Measurements from ENCODE around the gene C11orf42.
"Not testable (repeated sequence)": the region's sequence is repeated elsewhere in the genome, so short reads cannot be mapped to it uniquely, and the experiment has no call there.

C11orf42 gene

GRCh38 chr11:6224421-6224820 is 19.1 kb downstream of the C11orf42 start:
- DNase-seq: no peak

GRCh38 chr11:6225024-6225423 is 19.7 kb downstream of the C11orf42 start:
- peak; percentile 46 for DNase-seq

DNA sequence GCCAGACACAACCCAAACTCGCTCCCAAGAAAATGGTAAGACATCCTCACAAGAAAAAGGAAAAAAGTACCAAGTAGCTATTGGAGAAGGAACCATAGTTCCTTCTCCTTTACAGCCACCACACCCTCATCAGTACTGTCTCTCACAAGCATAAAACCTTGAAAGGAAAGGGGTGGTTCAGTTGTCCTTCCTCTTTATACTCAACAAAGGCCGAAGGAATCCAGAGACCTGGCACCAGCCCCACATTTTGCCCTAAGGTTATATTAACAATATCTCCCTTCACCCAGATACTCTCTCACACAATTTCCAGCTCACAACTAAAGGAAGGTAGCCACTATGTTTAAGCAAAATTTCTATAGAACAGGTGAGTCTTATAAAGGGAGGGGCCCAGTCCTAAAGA is 20.5 kb downstream of the C11orf42 start:
- peak; percentile 55 for DNase-seq

DNA sequence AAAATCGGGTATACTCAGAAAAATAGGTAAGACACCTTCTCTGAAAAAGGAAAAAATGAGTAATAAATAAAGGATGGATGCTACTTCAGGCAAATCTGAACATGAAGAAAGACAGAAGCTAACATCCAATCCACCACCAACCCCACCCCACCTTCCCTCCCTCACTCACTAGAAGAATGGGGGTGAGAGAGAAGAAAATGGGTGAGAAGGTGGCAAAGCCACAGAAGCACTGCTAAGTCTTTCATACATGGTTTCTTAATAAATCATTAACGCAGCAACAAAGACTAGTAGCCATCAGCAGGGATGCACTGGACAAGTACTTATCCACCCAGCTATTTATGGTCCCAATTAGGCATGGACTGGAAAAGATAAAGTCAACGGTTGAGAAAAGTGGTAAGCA is 23.2 kb downstream of the C11orf42 start:
- DNase-seq: no peak

GRCh38 chr11:6229911-6230310 is 24.6 kb downstream of the C11orf42 start:
- DNase-seq: peak; percentile 27

DNA sequence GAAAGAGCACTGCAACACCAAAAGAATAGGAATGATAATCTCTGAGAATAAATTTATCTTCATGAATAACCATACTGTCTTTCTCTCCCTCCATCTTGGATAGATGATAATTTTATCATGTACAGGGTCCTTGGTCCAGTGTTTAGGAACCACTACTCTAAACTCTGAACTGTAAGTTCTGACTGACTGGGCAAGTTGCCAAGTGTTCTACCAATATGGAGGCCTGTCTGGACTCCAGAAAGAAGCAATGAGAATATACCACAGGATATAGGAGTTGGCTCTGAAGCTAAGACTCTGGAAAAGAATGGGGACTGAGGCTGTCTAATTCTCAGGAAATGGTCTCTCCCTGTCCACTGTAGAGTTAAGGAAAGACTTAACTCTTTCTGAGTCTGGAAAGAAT is 27.5 kb downstream of the C11orf42 start:
- peak; percentile 6 for DNase-seq

DNA sequence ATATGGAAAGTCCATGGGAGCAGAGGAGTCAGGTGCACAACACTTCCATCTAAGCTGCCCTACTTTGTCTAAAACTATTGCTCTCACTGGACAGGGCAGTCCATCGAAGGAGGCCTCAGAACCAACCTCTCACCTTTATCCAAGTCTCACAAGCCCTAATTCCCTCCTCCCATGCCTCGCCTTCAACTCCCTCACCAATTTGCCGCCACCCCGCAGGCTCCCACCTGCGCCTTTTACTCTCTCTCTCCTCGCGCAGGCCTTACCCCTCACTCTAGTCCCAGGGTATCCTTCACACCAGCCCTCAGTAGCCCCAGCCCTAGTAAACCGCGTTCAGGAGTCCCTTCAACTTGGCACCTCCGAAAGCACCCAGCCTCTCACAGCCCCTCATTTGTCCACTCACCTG is 28.6 kb downstream of the C11orf42 start:
- peak; percentile 55 for DNase-seq

- DNase-seq: peak; percentile 99
Observed at GRCh38 chr11:6234387-6235107, 29.2 kb downstream of the C11orf42 start, which contains the start of gene FHIP1B. Gene FHIP1B, minus strand, starts transcription at chr11:6234636. Its CDS starts 10,120 bp downstream, at chr11:6224516.

DNA sequence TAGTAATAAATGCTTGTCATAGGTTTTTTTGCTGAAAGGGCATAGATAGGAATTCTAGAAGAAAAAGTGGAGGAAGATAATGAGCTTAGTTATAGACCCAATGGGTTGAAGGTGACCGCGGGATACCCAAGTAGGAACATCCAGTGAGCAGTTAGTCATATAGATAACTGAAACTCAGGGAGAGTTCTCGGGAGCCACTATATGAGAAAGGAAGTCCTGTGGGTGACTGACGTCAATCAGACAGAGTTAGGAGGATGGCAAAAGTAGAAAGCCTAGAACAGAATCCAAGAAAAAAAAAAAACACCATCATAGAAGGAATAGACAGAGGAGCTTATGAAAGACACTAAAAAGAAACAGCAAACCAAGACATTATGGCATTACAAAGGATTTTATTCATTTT is 31.9 kb downstream of the C11orf42 start:
- DNase-seq: no peak

DNA sequence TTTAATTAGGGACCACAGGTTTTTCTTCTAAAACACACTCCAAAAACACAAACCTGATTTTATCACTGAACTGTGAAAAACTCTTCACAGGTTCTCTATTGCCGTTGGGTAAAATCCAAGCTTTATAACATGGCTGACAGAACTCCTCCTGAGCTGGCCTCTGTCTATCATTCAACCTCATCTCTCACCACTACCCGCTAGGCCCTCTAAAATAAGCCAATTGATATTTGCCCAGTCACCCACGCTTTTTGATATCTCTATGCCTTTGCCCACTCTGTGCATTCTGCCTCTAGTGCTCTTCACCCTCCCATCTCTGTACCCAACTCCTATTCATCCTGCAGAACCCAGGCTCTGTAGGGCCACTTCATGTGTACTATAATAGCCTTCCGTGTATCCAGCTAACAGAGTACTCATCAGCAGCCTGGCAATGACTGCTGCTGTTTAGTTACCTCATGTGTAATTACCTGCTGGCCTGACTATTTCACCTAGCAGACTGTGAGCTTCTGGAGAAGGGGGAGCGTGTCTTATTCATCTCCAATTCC is 32.5 kb downstream of the C11orf42 start:
- peak; percentile 11 for DNase-seq

DNA sequence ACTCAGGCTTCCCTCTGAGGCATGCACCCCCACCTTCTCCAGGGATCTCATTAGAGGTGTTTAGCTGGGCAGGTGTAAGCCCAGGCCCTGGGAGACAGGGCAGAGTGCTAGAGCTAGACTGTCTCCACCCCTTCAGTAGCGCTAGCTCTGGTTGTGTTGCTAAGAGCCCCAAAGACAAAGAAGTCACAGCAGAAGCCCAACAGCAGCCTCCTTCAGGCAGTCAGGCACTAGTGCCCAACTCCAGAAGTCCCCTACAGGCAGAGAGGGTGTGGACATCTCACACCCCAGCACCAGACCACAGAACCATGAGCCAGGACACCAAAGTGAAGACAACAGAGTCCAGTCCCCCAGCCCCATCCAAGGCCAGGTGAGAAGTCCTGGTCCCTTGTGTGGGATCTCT is 33.5 kb downstream of the C11orf42 start, which contains the start of gene CNGA4:
TSS of gene CNGA4 (plus strand) at position 188 of the 400 bp plus-strand sequence. CDS start at position 306, 118 bp downstream.
- no peak for DNase-seq

DNA sequence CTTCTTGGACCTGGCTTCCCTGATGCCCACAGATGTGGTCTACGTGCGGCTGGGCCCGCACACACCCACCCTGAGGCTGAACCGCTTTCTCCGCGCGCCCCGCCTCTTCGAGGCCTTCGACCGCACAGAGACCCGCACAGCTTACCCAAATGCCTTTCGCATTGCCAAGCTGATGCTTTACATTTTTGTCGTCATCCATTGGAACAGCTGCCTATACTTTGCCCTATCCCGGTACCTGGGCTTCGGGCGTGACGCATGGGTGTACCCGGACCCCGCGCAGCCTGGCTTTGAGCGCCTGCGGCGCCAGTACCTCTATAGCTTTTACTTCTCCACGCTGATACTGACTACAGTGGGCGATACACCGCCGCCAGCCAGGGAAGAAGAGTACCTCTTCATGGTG is 34.8 kb downstream of the C11orf42 start:
- DNase-seq: no peak

DNA sequence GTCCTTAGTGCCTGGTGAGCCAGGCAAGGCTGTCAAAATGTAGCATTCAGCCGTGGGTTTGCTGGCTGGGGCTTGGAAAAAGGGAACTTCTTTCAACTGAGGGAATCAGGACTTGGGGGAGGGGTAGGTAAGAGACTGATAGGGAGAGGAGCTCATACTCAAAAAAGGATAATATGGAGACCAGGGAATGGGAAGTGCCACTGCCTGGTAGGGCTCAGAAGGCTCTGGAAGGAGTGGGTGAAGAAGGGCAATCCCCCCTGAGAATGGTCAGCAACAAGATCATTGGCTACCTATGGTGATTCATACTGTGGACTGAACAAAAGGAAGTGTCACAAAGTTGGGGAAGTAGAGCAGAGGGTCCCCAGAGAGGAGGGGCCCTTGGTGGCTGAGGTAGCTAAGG is 35.4 kb downstream of the C11orf42 start:
- peak; percentile 63 for DNase-seq

DNA sequence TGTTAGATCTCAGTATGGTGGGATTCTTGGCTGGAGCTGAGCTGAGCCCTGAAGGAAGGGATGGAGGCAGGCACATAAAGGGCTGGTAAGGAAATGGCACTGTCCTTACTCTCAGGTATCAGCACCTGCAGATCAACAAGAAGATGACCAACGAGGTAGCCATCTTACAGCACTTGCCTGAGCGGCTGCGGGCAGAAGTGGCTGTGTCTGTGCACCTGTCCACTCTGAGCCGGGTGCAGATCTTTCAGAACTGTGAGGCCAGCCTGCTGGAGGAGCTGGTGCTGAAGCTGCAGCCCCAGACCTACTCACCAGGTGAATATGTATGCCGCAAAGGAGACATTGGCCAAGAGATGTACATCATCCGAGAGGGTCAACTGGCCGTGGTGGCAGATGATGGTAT is 36.0 kb downstream of the C11orf42 start:
- DNase-seq: no peak

DNA sequence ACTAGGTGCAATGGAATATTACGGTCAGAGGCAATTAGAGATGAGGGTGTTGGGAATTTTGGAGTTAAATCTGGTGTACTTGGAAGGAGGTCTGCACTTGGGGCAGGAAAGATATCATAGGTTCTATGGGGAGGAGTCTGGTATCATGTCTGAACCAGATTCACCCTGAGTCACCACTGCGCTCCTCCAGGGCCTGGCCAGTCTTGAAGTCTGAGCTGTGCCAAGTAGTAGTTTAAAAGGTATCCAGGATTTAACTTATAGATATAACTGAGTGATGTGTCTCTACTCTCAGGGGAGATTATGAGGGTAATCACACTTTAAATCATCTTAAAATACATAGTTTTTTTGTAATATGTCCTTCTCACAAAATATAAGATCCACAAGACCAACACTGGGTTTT is 40.2 kb downstream of the C11orf42 start:
- no peak for DNase-seq

DNA sequence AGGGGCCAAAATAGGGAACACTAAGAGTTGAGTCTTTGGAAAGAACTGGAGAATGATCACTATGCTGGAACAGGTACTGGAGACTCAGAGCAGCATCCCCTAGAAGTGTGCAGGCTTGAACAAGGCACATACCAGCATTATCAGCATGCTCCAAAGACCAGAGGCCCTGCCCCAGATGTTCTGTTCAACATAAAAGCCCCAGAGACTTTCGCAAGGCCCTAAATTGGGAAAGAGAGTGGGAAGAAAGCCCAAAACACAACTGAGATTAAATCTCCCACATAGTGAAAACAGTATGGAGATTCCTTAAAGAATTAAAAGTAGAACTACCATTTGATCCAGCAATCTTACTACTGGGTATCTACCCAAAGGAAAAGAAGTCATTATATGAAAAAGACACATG is 42.9 kb downstream of the C11orf42 start:
- peak; percentile 16 for DNase-seq

DNA sequence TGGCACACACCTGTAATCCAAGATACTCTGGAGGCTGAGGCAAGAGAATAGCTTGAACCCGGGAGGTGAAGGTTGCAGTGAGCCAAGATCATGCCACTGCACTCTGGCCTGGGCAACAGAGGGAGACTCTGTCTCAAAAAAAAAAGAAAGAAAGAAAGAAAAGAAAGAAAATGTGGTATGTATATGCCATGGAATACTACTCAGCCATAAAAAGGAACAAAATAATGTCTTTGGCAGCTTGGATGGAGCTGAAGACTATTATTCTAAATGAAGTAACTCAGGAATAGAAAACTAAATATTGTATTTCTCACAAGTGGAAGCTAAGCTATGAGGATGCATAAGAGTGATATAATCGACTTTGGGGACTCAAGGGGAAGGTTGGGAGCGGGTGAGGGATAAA is 43.5 kb downstream of the C11orf42 start:
- DNase-seq: not testable (repeated sequence)

DNA sequence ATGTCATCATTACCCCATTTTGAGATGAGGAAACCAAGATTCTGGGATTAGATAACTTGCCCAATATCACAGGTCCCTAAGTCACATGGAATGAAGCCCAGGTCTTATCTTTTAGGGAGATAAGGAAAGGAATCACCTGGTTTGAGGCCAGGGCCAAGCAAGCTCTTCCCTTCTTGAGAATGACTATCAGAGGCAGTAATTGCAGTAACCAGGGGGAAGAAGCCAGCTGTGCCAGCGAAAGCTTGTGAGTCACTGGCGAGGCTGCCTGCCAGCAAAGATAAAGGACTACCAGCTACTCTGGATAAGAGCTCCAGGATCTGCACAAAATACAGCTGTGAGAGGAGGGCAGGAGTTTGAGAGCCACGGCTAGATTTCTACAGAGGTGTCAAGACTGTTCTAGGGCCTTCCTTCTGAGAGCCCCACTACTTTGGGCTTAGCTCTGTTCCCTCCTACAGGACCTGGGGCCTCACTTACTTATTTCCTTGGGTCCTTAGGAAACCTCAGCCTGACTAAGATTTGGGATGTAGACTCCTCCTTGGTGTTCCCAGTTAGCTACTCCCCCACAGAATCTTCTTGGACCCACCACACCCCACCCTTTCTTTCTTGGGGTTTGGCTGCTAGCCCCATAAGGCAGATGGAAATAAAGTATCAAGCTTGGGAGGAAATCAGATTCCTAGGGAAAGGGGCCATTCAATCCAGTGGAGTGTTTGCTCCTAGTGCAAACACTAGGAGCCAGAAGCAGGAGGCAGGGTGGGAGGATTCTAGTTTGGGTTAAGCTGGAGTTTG is 44.6 kb downstream of the C11orf42 start:
- DNase-seq: peak; percentile 90

DNA sequence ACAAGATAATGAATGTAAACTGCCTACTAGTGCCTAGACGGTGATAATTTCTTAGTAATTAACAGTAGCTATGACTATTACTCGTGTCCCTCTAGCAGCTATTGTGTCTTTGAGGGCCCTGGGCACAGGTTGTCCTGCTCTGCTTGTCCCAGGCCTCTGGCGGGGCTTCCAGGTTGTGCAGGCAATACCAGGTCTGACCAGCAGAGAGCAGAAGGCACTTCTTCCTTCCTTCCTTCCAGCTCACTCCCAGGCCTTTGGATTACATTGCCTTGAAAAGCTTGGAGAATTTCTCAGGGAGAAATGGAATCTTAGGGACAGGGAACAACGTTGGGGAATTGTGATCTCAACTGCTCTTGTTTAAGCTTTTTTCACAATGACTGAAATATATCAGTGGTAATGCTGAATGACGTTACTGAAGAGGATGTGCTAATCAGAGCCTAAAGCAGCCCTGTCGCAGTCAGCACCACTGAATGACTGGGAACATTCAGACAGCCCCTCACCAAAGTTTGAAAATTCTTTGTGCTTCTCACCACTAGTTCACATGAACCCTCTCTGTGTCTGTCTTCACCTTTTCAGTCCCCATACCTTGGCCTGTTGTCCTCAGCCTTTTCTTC is 45.9 kb downstream of the C11orf42 start:
- DNase-seq: peak; percentile 73

- peak; percentile 92 for DNase-seq
Observed at GRCh38 chr11:6251990-6252473, 46.7 kb downstream of the C11orf42 start.

- DNase-seq: no peak
Observed at GRCh38 chr11:6253197-6253596, 47.8 kb downstream of the C11orf42 start.

- no peak for DNase-seq
Observed at GRCh38 chr11:6258141-6258540, 52.8 kb downstream of the C11orf42 start.

DNA sequence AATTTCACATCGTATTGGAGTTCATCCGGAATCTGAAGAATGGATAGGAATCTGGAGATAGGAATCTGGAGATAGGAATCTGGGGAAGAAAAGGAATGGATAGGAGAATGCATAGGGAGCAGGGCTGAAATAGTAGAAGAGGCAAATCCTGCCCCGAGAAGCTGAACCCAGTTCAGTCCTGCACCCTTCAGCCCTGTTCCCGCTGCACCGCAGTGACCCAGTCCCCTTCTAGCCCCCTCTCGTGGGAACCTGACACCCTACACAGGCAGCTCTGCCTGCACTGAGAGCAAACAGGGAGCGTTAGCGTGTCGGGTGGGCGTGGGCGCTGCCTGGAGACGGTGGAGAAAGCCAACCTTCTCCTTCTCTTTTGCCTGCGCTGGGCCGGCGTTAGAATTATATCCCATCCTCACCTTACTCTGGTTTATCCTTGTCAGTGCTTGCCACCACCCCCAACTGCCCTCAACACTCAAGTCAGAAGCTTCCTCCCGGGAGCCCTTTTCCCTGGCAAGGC is 53.3 kb downstream of the C11orf42 start:
- DNase-seq: no peak

All from OCI-M1 (cell line).